MM.1S (cell line): Measurements from ENCODE around the gene PRR5.
"Not testable (repeated sequence)": the region's sequence is repeated elsewhere in the genome, so short reads cannot be mapped to it uniquely, and the experiment has no call there.

Experiments used
- DNase-seq: peaks from one replicate; pipeline ENCODE4 v3.0.0-alpha.2; 2015
- H2AFZ ChIP-seq: fragments of 300-600 bp; sonication (generic); 2 replicates; pipeline ENCODE4 v1.6.0; 2016; ENCODE audit warnings: antibody characterized with exemption, low read length
- H3F3A ChIP-seq: fragments of 300-600 bp; sonication (generic); 2 replicates; pipeline ENCODE4 v1.6.1; 2016; ENCODE audit warnings: mild to moderate bottlenecking, antibody characterized with exemption, low read length, moderate library complexity, mixed read lengths; ENCODE audit not compliant: insufficient read depth
- H3K27ac ChIP-seq: fragments of 300-600 bp; sonication (generic); 2 replicates; pipeline ENCODE4 v1.5.1; 2016; ENCODE audit warnings: mild to moderate bottlenecking, low read length
- H3K27me3 ChIP-seq: fragments of 300-600 bp; sonication (generic); replicated peaks from 2 replicates; pipeline ENCODE4 v1.6.0; 2016; ENCODE audit warnings: low read length; ENCODE audit not compliant: insufficient read depth
- H3K36me3 ChIP-seq: fragments of 300-600 bp; sonication (generic); replicated peaks from 2 replicates; pipeline ENCODE4 v1.6.1; 2016; ENCODE audit warnings: mild to moderate bottlenecking, low read length, mixed read lengths; ENCODE audit not compliant: insufficient read depth
- H3K4me1 ChIP-seq: fragments of 300-600 bp; sonication (generic); 2 replicates; pipeline ENCODE4 v1.6.1; 2016; ENCODE audit warnings: low read length, mixed read lengths
- H3K4me2 ChIP-seq: fragments of 300-600 bp; sonication (generic); 2 replicates; pipeline ENCODE4 v1.6.0; 2016; ENCODE audit warnings: low read depth, low read length
- H3K4me3 ChIP-seq: fragments of 300-600 bp; sonication (generic); 2 replicates; pipeline ENCODE4 v1.5.1; 2016; ENCODE audit warnings: low read length, mixed read lengths
- H3K79me2 ChIP-seq: fragments of 300-600 bp; sonication (generic); 2 replicates; pipeline ENCODE4 v1.6.1; 2016; ENCODE audit warnings: mixed run types, low read length, mixed read lengths
- H3K9ac ChIP-seq: fragments of 300-600 bp; sonication (generic); 2 replicates; pipeline ENCODE4 v1.6.1; 2016; ENCODE audit warnings: low read length, mixed read lengths
- H3K9me2 ChIP-seq: fragments of 300-600 bp; sonication (generic); replicated peaks from 2 replicates; pipeline ENCODE4 v1.6.1; 2016; ENCODE audit warnings: mild to moderate bottlenecking, low read length, mixed read lengths; ENCODE audit not compliant: insufficient read depth
- H3K9me3 ChIP-seq: fragments of 300-600 bp; sonication (generic); replicated peaks from 2 replicates; pipeline ENCODE4 v1.6.1; 2016; ENCODE audit warnings: mild to moderate bottlenecking, low read length, mixed read lengths; ENCODE audit not compliant: insufficient read depth
- H4K20me1 ChIP-seq: fragments of 300-600 bp; sonication (generic); 2 replicates; pipeline ENCODE4 v1.6.1; 2016; ENCODE audit warnings: mild to moderate bottlenecking, low read length, moderate library complexity, mixed read lengths; ENCODE audit not compliant: insufficient read depth
- CTCF ChIP-seq: fragments of 300-600 bp; sonication (generic); IDR thresholded peaks from 2 replicates; pipeline ENCODE4 v1.5.1; 2016; ENCODE audit warnings: antibody characterized with exemption, low read length, mixed read lengths
- EZH2 ChIP-seq: fragments of 300-600 bp; sonication (generic); optimal IDR thresholded peaks from 2 replicates; pipeline ENCODE3; 2017; ENCODE audit warnings: low read depth, mild to moderate bottlenecking, antibody characterized with exemption, low read length, mixed read lengths
- EZH2phosphoT487 ChIP-seq: fragments of 300-600 bp; sonication (generic); IDR thresholded peaks from 2 replicates; pipeline ENCODE4 v1.6.1; 2018; ENCODE audit warnings: antibody characterized with exemption, low read length

PRR5 gene

GRCh38 chr22:44701824-44702478 lies at the start of gene PRR5:
TSS of gene PRR5 (plus strand) at chr22:44702204. CDS start at chr22:44702475, 271 bp downstream.
- Histone ChIP-seq H3K79me2 (no peaks in the 10 kb centered on the region), H4K20me1 (no peaks in the 10 kb centered on the region), H3F3A (no peaks in the 10 kb centered on the region), H2AFZ (no peak within 1 kb of the TSS), H3K36me3 (no peaks in the 10 kb centered on the region), H3K4me3 (no peak within 1 kb of the TSS), H3K27ac (no peak within 1 kb of the TSS), H3K9me3 (no peaks in the 10 kb centered on the region), H3K9ac (no peak within 1 kb of the TSS), H3K9me2 (no peaks in the 10 kb centered on the region), H3K4me1 (no peaks in the 10 kb centered on the region), H3K27me3 (peaks cover 77% of the 10 kb centered on the region), H3K4me2 (no peak within 1 kb of the TSS)
- TF ChIP-seq EZH2phosphoT487 (no peak), CTCF (no peak), EZH2 (no peak)
- no peak for DNase-seq

GRCh38 chr22:44652866-44653265 lies 49.1 kb upstream of the PRR5 start:
- H2AFZ ChIP-seq, H3K4me1 ChIP-seq, H3K4me2 ChIP-seq, H3K4me3 ChIP-seq, H3K79me2 ChIP-seq, H3K9me2 ChIP-seq, DNase-seq, H3K27ac ChIP-seq, H3F3A ChIP-seq, H3K9me3 ChIP-seq, H3K36me3 ChIP-seq, H3K9ac ChIP-seq, H4K20me1 ChIP-seq: not testable (repeated sequence)
- peaks cover 54% of the 10 kb centered on the region for H3K27me3 ChIP-seq

GRCh38 chr22:44658311-44658953 lies 43.6 kb upstream of the PRR5 start:
- Histone ChIP-seq H3F3A (no peaks in the 10 kb centered on the region), H3K4me2 (no peak overlapping the region), H3K9me3 (no peaks in the 10 kb centered on the region), H3K27ac (no peak overlapping the region), H3K36me3 (no peaks in the 10 kb centered on the region), H4K20me1 (no peaks in the 10 kb centered on the region), H2AFZ (no peak overlapping the region), H3K9ac (no peak overlapping the region), H3K4me1 (no peaks in the 10 kb centered on the region), H3K4me3 (no peak overlapping the region), H3K27me3 (peaks cover 66% of the 10 kb centered on the region), H3K79me2 (no peaks in the 10 kb centered on the region), H3K9me2 (no peaks in the 10 kb centered on the region)
- no peak for DNase-seq
- TF ChIP-seq CTCF = no peak
- no peak for TF ChIP-seq EZH2
- TF ChIP-seq EZH2phosphoT487 = no peak

GRCh38 chr22:44659140-44659539 lies 42.9 kb upstream of the PRR5 start:
- TF ChIP-seq EZH2 (no peak), CTCF (no peak), EZH2phosphoT487 (no peak)
- Histone ChIP-seq H3K9me3 (no peaks in the 10 kb centered on the region), H3K4me2 (no peak overlapping the region), H3F3A (no peaks in the 10 kb centered on the region), H3K9ac (no peak overlapping the region), H4K20me1 (no peaks in the 10 kb centered on the region), H3K4me1 (no peaks in the 10 kb centered on the region), H3K27me3 (peaks cover 72% of the 10 kb centered on the region), H3K27ac (no peak overlapping the region), H3K9me2 (no peaks in the 10 kb centered on the region), H2AFZ (no peak overlapping the region), H3K79me2 (no peaks in the 10 kb centered on the region), H3K4me3 (no peak overlapping the region), H3K36me3 (no peaks in the 10 kb centered on the region)
- no peak for DNase-seq
